H9 (cell line): ENCODE measurements around the gene CDH23. TPM values are rescaled to one million over a fixed set of nuclear protein-coding genes. Genes with fewer than 3 reads are reported as not detected.

Source experiments
- DNase-seq: peaks from one replicate; pipeline ENCODE4 v3.0.0-alpha.2; 2017
- H2AFZ ChIP-seq: one replicate; pipeline ENCODE4 v1.6.1; 2013; ENCODE audit warnings: mild to moderate bottlenecking, low read length, control low read depth, moderate library complexity
- H2AK5ac ChIP-seq: 2 replicates; pipeline ENCODE4 v1.6.1; 2013; ENCODE audit warnings: low read length, control low read depth, mixed read lengths; ENCODE audit not compliant: insufficient read length
- H2BK120ac ChIP-seq: one replicate; pipeline ENCODE4 v1.6.1; 2013; ENCODE audit warnings: low read depth, mild to moderate bottlenecking, low read length, control low read depth, inconsistent platforms; ENCODE audit not compliant: poor library complexity, severe bottlenecking
- H2BK12ac ChIP-seq: 2 replicates; pipeline ENCODE4 v1.6.1; 2013; ENCODE audit warnings: low read length, control low read depth, mixed read lengths, low read depth; ENCODE audit not compliant: insufficient read length
- H2BK15ac ChIP-seq: 2 replicates; pipeline ENCODE4 v1.6.1; 2013; ENCODE audit warnings: low read depth, low read length, control low read depth
- H2BK20ac ChIP-seq: one replicate; pipeline ENCODE4 v1.6.1; 2013; ENCODE audit warnings: low read depth, mild to moderate bottlenecking, low read length, control low read depth, inconsistent platforms; ENCODE audit not compliant: poor library complexity, severe bottlenecking
- H2BK5ac ChIP-seq: 2 replicates; pipeline ENCODE4 v1.6.1; 2013; ENCODE audit warnings: low read length, control low read depth, mixed read lengths; ENCODE audit not compliant: insufficient read length
- H3K14ac ChIP-seq: 2 replicates; pipeline ENCODE4 v1.6.1; 2013; ENCODE audit warnings: low read length, control low read depth; ENCODE audit not compliant: insufficient read depth
- H3K18ac ChIP-seq: 2 replicates; pipeline ENCODE4 v1.6.1; 2013; ENCODE audit warnings: low read depth, mild to moderate bottlenecking, mixed read lengths, low read length, control low read depth; ENCODE audit not compliant: insufficient read length
- H3K23ac ChIP-seq: 2 replicates; pipeline ENCODE4 v1.6.1; 2013; ENCODE audit warnings: low read length, control low read depth, mixed read lengths, low read depth; ENCODE audit not compliant: insufficient read length
- H3K23me2 ChIP-seq: 2 replicates; pipeline ENCODE4 v1.6.1; 2013; ENCODE audit warnings: low read depth, mild to moderate bottlenecking, mixed read lengths, low read length, control low read depth; ENCODE audit not compliant: insufficient read length, poor library complexity, severe bottlenecking
- H3K27ac ChIP-seq: 2 replicates; pipeline ENCODE4 v1.5.1; 2013; ENCODE audit warnings: low read length, control low read depth, mixed read lengths, low read depth; ENCODE audit not compliant: insufficient read length
- H3K27me3 ChIP-seq: 2 replicates; pipeline ENCODE4 v1.6.1; 2013; ENCODE audit warnings: low read length, control low read depth, inconsistent platforms; ENCODE audit not compliant: insufficient read depth
- H3K4ac ChIP-seq: 2 replicates; pipeline ENCODE4 v1.6.1; 2013; ENCODE audit warnings: low read depth, mild to moderate bottlenecking, control low read depth, inconsistent platforms, low read length, moderate library complexity
- H3K4me1 ChIP-seq: 2 replicates; pipeline ENCODE4 v1.6.1; 2013; ENCODE audit warnings: low read length, control low read depth, inconsistent platforms; ENCODE audit not compliant: insufficient read depth
- H3K4me2 ChIP-seq: 2 replicates; pipeline ENCODE4 v1.6.1; 2013; ENCODE audit warnings: low read length, control low read depth, mixed read lengths; ENCODE audit not compliant: insufficient read length, insufficient read depth
- H3K56ac ChIP-seq: 2 replicates; pipeline ENCODE4 v1.6.1; 2013; ENCODE audit warnings: low read depth, mild to moderate bottlenecking, mixed read lengths, low read length, control low read depth; ENCODE audit not compliant: insufficient read length
- H3K79me1 ChIP-seq: 2 replicates; pipeline ENCODE4 v1.6.1; 2013; ENCODE audit warnings: low read depth, mild to moderate bottlenecking, moderate library complexity, low read length, control low read depth, inconsistent platforms; ENCODE audit not compliant: insufficient read depth, poor library complexity, severe bottlenecking
- H3K79me2 ChIP-seq: 2 replicates; pipeline ENCODE4 v1.6.1; 2013; ENCODE audit warnings: low read length, control low read depth, inconsistent platforms; ENCODE audit not compliant: insufficient read depth
- H3K9ac ChIP-seq: 2 replicates; pipeline ENCODE4 v1.6.1; 2013; ENCODE audit warnings: low read length, control low read depth, mixed read lengths; ENCODE audit not compliant: insufficient read length; ENCODE audit errors: extremely low read depth
- H3K9me3 ChIP-seq: one replicate; pipeline ENCODE4 v1.6.1; 2013; ENCODE audit warnings: low read depth, low read length, inconsistent platforms; ENCODE audit not compliant: control insufficient read depth
- H3T11ph ChIP-seq: one replicate; pipeline ENCODE4 v1.6.1; 2013; ENCODE audit warnings: mild to moderate bottlenecking, low read length, control low read depth, inconsistent platforms
- H4K20me1 ChIP-seq: one replicate; pipeline ENCODE4 v1.6.1; 2013; ENCODE audit not compliant: control insufficient read depth, insufficient read length, insufficient read depth
- H4K5ac ChIP-seq: 2 replicates; pipeline ENCODE4 v1.6.1; 2013; ENCODE audit warnings: low read depth, mild to moderate bottlenecking, mixed read lengths, low read length, control low read depth; ENCODE audit not compliant: insufficient read length
- H4K8ac ChIP-seq: replicated peaks from 2 replicates; pipeline ENCODE4 v1.6.1; 2013; ENCODE audit warnings: low read length, control low read depth, mixed read lengths, low read depth; ENCODE audit not compliant: insufficient read length
- H4K91ac ChIP-seq: 2 replicates; pipeline ENCODE4 v1.6.1; 2013; ENCODE audit warnings: low read depth, mild to moderate bottlenecking, moderate library complexity, mixed read lengths, low read length, control low read depth; ENCODE audit not compliant: insufficient read length
- H3K27ac Mint-ChIP-seq, 3 experiments: 2 replicates in 2 of 3; 3 replicates in 1 of 3; pipeline ENCODE4 v1.8.0; 2020 to 2021; ENCODE audit warnings: mixed read lengths in 3 of 3, mild to moderate bottlenecking in 1 of 3, moderate library complexity in 1 of 3
- H3K27me3 Mint-ChIP-seq: 2 replicates; pipeline ENCODE4 v1.8.0; 2021; ENCODE audit warnings: low read depth, mild to moderate bottlenecking, moderate library complexity, mixed read lengths
- H3K36me3 Mint-ChIP-seq, 3 experiments: 2 replicates in 2 of 3; 3 replicates in 1 of 3; pipeline ENCODE4 v1.8.0; 2020 to 2021; ENCODE audit warnings: low read depth in 3 of 3, mixed read lengths in 3 of 3; ENCODE audit not compliant: insufficient read depth in 1 of 3
- H3K4me1 Mint-ChIP-seq, 2 experiments: 2 replicates each; pipeline ENCODE4 v1.8.0; 2020; ENCODE audit warnings: mixed read lengths in 2 of 2
- H3K4me3 Mint-ChIP-seq, 2 experiments: 2 replicates in 1 of 2; 3 replicates in 1 of 2; pipeline ENCODE4 v1.8.0; 2020 to 2021; ENCODE audit warnings: mild to moderate bottlenecking in 2 of 2, mixed read lengths in 2 of 2, moderate library complexity in 1 of 2
- H3K9me3 Mint-ChIP-seq, 2 experiments: 2 replicates in 1 of 2; 3 replicates in 1 of 2; pipeline ENCODE4 v1.8.0; 2020; ENCODE audit warnings: mild to moderate bottlenecking in 2 of 2, mixed read lengths in 2 of 2, moderate library complexity in 1 of 2
- CTCF ChIP-seq: fragments of 200-600 bp; sonication (generic); conservative IDR thresholded peaks from 3 replicates; pipeline ENCODE4 v1.8.0; 2021; ENCODE audit warnings: antibody characterized with exemption, mild to moderate bottlenecking
- WGBS: extraction: QIAGEN DNeasy Blood & Tissue Kit; methylation state at CpG from one replicate; pipeline ENCODE4 v1.1.7; 2013; ENCODE audit warnings: missing lambda C conversion rate, low lambda C conversion rate, mixed read lengths; ENCODE audit not compliant: insufficient read length; ENCODE audit errors: extremely low coverage; 5-methylcytosine and 5-hydroxymethylcytosine counted together
- total RNA-seq: library from RNA; stranded (reverse); gene quantifications from 2 replicates; pipeline ENCODE4 v1.2.1, GENCODE V29; 2021

CDH23 gene
- total RNA-seq, 1 experiment from 2014 or later, result 2.1 TPM

- Histone ChIP-seq H2BK12ac (no peak overlapping the region), H2BK120ac (no peak overlapping the region), H2BK20ac (no peak overlapping the region), H3K27me3 (no peaks in the 10 kb centered on the region; the same call in 1 of the 2 replicates), H4K8ac (no peak overlapping the region), H3K23me2 (no peaks in the 10 kb centered on the region), H4K5ac (no peak overlapping the region), H3K4ac (no peak overlapping the region), H2BK5ac (no peak overlapping the region), H3K56ac (no peak overlapping the region), H3K27ac (no peak overlapping the region), H3K4me2 (no peak overlapping the region), H4K91ac (no peak overlapping the region), H3K79me1 (no peaks in the 10 kb centered on the region), H2AK5ac (no peak overlapping the region), H3K9me3 (no peaks in the 10 kb centered on the region), H3T11ph (no peak overlapping the region), H3K9ac (no peak overlapping the region), H3K14ac (no peak overlapping the region), H3K18ac (no peak overlapping the region), H3K79me2 (no peaks in the 10 kb centered on the region), H3K23ac (no peak overlapping the region), H2BK15ac (no peak overlapping the region), H2AFZ (no peak overlapping the region), H4K20me1 (no peaks in the 10 kb centered on the region), H3K4me1 (no peaks in the 10 kb centered on the region)
- no peak overlapping the region for H3K4me3 Mint-ChIP-seq
- no peaks in the 10 kb centered on the region for H3K36me3 Mint-ChIP-seq
- peak overlapping the region in 1 of 3 experiments; percentile 65; a peak in 1 of 7 replicates for H3K27ac Mint-ChIP-seq
- H3K4me1 Mint-ChIP-seq, result peaks cover 10 to 13% of the 10 kb centered on the region in 2 experiments
- WGBS, result no CpG with 5 or more reads among the region's 3 CpGs
- no peaks in the 10 kb centered on the region for H3K9me3 Mint-ChIP-seq
- TF ChIP-seq CTCF, result no peak
- H3K27me3 Mint-ChIP-seq, result peaks cover 69% of the 10 kb centered on the region
- peak; percentile 24 for DNase-seq
Measured at GRCh38 chr10:71390921-71391690, 5.6 kb upstream of the CDH23 start.
